Activated T-helper 1 cell treated with Interleukin-2 at 50 U/mL for 16 hours (primary cell): ENCODE data around the gene VPS29.
"Not testable (repeated sequence)": the region's sequence is repeated elsewhere in the genome, so short reads cannot be mapped to it uniquely, and the experiment has no call there.

Experiments used
- DNase-seq: peaks from one replicate; pipeline ENCODE4 v3.0.0-alpha.2; 2020; ENCODE audit warnings: low read depth

Gene VPS29

DNA sequence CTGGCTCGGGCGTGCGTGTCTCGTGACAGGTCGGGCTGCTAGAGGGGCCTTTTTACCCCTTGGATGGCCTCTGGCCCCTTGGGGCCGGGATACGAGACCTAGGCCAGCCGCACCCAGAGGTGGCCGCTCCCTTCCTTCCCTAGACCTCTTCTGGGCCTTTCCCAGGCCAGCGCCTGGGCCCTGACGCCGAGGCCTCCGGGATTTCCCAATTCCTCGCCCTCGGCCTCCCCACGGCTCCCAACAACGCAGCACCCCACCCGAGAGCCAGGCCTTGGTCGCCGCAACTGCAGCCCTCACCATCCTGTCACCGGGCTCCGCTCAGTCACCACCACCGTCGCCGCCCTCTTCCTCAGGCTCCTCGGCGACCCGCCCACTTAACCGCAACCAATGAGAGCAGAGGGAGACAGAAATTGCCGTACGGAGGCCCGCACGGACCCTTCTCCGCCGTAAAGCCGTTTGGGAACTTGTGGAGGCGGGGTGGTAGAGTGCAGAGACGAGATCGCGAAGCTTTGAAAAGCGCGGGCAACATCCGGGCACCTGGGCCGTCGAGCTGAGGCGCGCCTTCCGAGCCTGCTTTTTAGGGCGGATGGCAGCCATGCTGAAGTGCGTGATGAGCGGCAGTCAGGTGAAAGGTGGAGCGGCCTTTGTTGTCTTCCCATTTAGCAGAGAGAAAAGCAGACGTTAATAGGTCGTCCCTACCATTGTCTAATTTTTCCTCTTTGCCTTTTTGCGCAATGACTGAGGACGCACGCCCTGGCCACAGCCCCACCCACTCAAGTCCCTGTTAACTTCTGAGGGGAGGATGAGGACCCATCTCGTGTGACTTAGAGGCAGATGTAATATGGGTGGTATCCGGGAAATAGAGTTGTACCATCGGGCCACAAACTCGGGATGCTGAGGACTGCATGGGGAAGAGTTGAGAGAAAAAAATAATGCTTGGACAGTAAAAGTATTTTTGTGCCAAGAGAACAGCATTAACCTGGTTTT lies at the start of gene VPS29, which contains the start of gene RAD9B:
VPS29 (minus strand) TSS at position 360 of the 987 bp plus-strand sequence; CDS start at position 300, 60 bp downstream.
RAD9B (plus strand) TSS at position 580 of the 987 bp plus-strand sequence; CDS start at position 587, 7 bp downstream.
- DNase-seq = peak; percentile 97

DNA sequence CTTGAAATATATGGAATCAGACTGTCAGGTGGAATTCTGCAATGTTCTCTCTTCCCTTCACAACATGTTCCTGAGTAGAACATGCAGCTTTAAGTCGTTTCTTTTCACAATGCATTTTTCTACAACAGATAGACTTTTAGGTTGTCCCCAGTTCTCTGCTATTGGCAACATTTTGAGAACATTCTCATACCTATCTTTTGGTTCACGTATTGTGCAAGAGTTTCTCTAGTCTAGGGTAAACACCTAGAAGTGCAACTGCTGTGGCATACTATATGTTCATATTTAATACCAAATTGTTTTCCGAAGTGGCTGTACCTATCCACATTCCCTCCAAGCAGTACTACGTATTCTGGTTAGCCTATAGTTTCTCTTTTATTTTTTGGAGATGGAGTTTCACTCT lies 49.1 kb upstream of the VPS29 start:
- no peak for DNase-seq

DNA sequence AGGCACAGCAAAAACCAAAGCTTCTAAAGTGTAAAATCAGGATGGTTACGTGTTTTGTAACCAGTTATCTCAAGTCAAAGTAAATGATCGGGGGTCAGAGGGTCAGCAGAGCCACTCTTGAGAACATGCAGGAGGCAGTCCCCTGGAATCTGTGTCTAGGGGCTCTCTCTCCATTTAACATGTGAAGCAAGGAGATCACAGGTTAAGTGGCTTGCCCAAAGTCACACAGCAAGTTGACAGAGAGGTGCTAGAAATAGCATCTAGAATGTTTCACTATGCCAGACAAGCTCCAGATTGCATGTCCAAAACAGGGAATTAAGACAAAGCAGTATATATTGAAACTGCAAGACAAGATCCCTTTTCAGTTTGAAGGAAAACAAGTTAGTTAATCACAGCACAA lies 47.8 kb upstream of the VPS29 start:
- DNase-seq = no peak

DNA sequence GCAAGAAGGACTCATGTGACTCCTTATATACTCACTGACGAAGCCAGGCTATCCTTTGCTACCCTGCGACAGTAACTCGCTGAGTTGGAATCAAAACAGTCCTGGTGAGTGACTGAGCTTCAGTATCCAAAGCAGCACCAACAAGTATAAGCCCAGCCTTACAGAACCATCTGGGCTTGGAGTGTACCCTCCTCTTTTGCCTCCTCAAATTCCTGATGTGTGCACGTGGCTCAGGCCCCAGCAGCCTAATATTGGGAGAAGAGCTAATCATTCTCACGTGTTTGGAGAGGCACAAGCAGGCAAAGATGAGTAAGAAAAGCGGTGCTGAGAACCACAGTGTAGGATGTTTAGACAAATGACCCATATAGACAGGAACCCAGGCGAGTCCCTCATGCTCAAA lies 46.8 kb upstream of the VPS29 start:
- DNase-seq = no peak

DNA sequence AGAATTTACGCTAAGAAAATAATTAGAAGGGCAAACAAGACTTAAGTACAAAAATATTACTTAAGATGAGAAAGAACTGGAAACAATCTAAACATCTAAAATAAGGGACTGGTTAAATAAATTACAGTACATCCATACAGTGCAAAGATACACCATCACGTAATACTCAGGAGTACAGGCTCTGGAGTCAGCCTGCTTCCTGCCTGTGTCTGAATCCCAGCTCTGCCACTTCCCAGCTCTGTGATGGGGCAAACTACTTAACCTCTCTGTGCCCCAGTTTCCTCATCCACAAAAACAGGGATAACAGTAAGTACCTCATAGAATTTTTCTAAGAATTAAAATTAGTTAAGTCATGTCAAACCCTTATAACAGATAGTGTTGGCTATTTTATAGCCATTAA lies 45.2 kb upstream of the VPS29 start:
- no peak for DNase-seq

DNA sequence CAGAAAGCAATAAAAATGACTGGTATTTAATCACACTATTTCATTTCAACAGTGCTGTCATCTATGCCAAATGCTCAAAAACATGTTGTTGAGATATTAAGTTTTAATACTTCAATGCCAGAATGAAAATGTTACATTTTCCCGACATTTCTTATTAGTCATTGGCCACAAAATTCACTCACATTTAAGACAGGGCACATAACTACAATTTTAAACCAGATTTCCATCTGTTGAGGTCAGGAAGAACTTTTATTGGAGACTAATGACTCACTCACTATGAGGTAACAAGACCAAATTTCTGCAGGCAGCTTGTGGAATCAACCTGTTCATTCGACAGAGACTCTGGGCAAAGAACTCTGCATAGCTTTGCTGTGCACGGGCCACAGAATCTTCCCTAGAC lies 44.4 kb upstream of the VPS29 start:
- DNase-seq = no peak

DNA sequence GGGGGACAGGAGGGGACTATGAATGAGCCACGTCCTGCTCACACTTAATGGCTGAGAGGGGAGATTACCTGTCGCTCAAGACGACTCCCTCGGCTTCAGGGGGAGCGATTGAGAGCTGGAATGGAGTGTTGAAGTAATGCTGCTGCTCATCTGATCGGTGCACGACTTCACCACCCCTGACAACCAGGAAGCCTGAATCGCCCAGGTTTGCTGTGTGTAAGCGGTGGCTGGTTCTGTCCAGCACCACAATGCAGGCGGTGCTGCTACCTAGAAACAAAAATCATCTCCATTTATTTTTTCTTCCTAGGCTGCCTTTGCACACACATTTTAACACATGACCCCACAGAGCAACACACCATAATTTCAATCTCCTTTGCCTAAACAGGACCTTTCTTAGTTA lies 43.9 kb upstream of the VPS29 start:
- DNase-seq = no peak

DNA sequence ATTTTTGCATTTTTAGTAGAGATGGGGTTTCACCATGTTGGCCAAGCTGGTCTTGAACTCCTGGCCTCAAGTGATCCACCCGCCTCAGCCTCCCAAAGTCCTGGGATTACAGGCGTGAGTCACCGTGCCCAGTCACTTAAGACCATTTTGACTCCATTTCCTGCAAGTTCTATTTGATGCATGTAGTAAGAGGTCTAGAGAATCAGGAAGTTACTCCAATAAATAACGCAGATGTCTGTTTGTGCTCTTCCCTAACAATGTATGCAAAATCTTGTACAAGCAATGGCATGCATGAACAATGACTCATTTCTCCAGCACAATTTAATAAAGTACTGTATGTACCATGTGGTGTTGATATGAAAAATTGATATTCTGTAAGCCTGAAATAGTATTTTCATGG lies 43.3 kb upstream of the VPS29 start:
- DNase-seq = not testable (repeated sequence)

DNA sequence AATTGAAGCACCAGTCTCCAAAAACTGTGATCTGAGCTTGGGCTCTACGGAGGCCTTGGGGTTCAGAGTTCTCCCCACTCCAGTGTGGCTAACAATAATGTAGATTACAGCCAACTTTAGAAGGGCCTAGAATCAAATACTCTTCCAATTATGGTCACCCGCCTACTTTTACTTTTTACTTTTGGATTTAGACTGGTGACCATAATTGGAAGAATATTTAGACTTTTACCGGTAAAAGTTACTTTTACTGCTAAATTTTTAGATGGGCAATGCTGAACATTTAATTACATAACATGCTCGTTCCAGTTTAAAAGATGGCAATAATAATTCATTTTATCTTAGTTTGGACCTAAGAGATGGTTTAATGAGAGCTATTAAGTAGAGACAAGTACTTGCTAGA lies 42.1 kb upstream of the VPS29 start:
- no peak for DNase-seq

DNA sequence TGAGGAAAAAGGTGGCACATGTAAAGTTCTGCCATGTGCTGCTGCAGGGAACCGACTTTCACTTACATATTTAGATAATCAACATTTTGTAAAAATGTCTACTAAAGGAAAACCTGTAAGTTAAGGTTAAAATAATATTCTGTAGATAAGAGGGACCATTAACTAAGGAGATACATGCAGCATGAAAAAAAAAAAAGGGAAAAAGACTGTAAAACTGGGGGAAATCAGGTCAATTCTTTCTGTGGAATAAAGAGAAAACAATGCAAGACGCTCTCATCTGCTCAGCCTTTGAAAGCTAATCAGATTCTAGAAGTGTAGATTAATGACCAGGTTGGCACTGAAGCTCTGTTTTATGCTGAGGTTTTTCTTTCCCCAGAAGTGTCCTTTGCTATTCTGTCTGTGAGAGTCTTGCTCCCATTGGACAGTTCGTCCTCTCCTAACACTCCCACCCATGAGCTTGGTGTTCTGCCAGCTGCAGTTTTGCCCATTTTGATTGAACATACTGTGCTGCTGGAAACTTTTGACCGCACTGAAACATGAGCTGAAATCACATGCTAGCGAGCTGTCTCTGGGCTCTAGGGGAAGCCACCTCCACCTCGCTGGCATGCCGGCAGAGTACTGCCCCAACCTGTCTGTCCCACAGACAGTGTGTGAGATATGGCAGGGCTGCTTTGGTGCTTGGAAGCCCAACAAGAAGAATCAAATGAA lies 41.5 kb upstream of the VPS29 start:
- DNase-seq = no peak

DNA sequence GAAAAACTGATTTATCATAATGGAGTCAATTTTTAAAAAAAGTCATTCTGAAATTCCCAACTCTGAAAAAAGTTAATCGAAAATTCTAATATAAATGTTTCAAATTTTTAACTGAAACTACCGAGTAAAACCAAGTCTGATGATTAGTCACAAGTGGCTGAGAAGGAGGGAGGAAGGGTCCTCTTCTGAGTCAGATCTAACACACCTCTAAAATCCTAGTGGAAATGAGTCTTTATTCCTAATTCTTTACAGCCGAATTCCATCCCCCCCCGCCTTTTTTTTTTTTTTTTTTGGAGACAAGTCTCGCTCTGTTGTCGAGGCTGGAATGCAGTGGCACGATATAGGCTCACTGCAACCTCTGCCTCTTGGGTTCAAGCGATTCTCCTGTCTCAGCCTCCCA lies 38.1 kb upstream of the VPS29 start:
- DNase-seq = no peak

DNA sequence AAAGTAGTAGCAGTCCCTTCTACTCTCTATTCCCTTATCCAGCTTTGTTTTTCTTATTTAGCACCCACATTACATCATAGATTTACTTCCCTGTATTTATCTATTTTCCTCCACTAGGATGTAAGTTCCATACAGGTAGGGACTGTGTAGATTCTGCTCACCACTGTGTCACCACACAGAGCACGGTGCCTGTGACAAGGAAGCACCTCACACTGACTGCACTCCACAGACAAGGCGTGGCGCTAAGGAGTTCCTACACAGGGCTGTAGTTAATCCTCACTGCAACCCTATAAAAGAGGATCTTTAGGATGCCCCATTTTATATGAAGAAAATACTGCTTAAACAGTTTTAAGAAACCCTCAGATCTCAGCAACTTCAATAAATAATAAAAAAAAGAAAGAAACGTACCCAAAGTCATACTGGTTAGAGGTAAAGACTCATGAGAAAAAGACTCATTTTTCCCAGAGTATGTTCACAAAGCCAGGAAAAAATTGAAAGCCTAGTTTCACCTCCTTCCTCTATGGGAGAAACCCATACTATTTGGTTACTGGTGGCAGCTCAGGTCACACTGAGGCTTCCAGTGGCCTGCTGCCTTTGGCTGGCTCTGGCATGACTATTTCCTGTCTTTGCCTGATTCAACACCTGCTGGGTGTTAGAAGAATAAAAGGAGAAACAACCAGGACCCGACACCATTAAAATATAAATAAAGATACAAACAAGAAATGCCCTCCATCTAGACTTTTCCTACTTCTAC lies 37.1 kb upstream of the VPS29 start:
- no peak for DNase-seq

DNA sequence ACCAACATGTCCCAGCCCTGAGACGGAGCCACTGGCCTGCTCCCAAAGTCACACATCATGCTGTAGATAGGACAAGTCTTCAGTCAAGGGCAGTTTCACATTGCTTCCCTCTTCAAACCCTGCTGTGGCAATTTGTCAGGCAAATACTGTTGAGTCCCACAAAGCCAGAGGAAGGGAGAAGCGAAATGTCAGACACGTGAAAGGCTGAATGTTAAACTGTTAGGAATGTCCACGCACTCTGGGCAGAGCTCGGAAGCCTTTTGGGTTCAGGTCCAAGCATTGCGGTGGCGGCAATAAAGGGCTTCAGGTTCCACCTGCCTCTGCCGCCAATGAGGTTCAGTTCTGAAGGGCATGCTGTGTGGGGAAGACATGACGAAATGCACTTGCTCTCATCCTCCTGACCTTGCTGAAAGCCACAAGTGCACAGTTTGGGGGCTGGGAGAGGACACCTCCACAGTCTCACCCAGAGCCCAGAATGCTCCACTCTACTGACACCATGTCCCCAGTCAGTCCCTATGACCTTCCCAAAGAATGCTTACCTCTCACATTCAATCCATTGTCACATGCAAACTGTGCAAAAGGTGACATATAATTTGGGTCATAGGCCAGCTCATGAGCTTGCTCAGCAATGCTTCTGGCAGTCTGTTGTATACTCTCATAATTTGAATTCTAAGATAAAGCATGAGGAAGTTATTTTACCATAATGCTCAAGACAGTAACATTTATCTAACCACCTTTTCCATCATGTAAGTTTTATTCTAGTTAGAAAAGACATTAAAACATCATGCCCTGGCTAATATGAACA lies 35.9 kb upstream of the VPS29 start:
- no peak for DNase-seq

DNA sequence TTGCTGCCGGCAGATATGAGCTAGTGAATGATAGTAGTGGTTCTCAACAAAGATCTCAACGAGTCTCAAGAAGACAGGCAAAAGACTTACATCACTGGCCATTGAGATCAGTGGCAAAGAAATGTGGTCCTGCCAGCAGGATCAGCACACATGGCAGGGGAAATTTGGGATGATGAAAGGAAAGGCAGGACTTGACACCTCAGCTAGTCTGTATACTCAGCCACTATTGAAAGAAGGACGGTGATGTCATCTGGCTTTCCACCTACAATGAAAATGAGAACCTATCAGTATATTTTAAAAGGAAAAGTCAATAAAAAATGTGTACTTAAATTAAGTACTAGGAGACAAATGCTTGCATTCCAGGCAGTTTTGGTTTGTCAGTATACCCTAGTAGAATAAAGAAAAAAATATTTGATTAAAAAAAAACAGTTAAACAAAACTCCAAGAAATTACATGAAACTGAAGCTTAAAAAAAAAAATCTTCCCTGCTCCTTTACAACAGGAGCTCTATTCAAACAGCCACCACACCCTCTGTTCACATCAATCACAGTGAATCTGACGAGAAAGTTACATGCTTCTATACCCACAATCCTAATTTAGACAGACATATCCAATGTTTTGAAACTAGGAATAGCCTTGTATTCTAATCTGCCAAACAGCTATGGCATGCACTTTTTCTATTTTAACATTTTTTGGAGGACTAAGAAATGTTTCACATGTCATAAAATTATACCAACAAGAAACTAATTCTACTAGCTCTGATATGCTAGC lies 35.1 kb upstream of the VPS29 start:
- DNase-seq = no peak

DNA sequence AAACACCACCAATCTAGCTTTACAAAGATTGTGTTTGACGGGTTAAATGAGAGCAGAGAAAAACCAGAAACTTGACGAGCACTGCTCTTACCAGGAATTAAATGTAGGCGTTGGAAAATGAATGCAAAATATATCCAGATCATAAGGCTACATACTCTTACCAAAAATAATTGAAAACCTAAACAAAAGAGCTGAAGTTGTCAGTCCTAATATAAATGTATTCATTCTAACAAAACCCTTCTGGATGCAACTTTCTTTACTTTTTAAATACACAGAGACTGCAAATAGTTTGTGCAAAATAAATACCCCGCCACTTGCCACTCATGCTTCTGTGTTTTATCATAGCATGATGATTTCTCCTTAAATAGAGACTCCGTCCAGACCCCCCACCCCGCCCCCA lies 32.9 kb upstream of the VPS29 start:
- no peak for DNase-seq

DNA sequence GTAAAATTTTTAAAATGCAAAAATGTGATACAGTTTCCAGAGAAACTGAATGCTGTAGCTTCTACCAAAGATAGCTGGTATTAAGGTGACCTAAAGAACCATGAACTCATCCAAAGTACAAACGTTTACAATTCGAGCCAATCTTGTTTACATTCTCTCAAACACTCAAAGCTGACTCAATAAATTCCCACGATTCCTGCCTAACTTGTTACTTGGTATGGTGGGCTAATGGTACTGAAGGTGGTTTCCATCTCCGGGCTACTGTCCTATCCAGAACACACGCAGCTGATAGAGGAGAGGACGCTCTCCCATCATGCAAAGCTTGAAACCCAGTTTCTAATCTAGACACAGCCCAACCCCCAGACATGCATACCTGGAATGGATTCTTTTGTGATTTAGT lies 31.7 kb upstream of the VPS29 start:
- no peak for DNase-seq

DNA sequence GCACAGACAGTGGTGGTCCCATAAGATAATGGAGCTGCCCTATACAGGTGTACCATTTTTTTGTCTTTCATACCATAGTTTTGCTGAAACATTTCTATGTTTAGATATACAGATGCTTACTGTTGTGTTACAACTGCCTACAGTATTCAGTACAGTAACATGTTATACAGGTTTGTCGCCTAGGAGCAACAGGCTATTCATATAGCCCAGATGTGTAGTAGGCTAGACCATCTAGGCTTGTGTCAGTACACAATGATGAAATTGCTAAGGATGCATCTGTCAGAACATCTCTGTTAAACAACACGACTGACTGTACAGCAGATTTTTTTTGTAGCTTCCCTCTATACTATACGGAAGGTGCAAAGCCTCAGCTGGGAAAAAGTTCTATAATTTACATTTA lies 30.7 kb upstream of the VPS29 start:
- DNase-seq = no peak

DNA sequence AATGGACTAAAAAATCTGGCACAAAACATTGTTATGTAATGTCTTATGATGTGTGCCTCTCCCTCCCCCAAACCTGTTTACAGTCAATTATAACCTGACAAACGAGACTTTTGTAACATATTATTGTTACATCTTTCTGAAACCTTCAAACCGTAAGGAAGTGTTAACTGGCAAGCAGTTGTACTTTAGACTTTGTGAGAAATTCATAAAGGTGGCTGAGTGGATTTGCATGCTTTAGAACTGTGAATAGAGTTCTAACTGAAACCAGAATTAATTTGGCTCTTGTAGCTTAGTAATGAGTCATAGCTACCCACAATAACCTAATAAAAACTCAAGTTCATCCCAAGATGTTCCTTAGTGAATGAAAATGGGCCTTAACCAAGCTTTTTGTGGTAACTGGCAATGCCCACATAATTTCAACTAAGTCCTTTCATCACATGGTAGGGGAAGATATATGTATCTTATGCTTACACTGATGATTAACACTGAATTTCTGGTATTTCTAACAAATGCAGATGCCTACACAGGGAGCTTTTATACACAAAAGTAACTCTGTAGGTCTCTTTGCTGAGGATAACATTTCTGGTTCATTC lies 29.9 kb upstream of the VPS29 start:
- DNase-seq = no peak

DNA sequence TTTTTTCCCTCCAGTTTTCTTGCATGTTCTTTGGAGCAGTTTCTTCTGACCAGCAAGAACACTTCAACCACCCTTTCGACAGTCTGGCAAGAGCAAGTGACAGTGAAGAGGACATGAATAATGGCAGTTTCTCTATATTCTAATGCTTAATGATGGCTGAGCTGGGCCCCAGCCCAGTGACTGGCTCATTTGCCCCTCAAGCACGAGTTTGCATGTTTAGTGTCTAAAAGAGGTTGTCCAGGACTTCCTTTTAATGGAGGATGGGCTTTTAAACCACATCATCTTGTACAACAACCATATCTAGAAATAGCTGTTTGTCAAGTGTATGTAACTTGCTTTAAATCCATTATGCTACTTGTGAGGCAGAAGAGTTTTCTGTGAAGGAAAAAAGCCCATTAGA lies 28.6 kb upstream of the VPS29 start:
- no peak for DNase-seq

DNA sequence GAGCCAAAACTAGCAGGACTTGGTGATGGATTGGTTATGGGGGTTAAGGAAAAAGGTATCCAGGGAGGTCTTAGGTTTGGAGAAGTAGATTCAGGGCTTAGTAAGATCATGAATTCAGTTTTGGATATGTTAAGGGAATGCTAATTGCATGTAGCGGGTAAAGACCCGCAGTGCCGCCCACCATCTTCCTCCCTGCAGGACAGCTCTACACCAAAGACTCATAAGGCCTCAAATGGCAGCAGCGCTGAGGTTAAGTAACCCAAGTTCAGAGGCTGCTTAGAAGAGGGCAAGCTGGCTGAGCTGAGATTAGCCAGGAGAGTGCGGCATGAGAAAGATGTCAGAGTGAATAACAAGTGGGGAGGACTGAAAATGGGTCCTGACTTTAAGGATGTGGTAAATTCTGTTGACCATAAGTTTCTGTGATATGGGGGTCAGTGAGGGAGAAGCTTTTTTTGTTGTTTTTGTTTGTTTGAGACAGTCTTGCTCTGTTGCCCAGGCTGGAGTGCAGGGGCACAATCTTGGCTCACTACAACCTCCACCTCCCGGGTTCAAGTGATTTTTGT lies 26.4 kb upstream of the VPS29 start:
- DNase-seq = no peak
